Colonic mucosa (tissue), 4 donors: ENCODE data around the gene CCNT2. TPM values are rescaled to one million over a fixed set of nuclear protein-coding genes. Genes with fewer than 3 reads are reported as not detected.

Source experiments
- DNase-seq: peaks from one replicate; pipeline ENCODE4 v3.0.0-alpha.2; 2020
- H3K27ac ChIP-seq: fragments of 200-600 bp; one replicate; pipeline ENCODE4 v1.8.0; 2021
- H3K27me3 ChIP-seq: fragments of 200-600 bp; one replicate; pipeline ENCODE4 v1.8.0; 2021
- H3K36me3 ChIP-seq: fragments of 200-600 bp; one replicate; pipeline ENCODE4 v1.8.0; 2021
- H3K4me1 ChIP-seq: fragments of 200-600 bp; one replicate; pipeline ENCODE4 v1.8.0; 2021; ENCODE audit warnings: mild to moderate bottlenecking
- H3K4me3 ChIP-seq: fragments of 200-600 bp; one replicate; pipeline ENCODE4 v1.8.0; 2021
- H3K9ac ChIP-seq, 2 donors: one replicate each; pipeline ENCODE4 v1.7.0; 2013; ENCODE audit warnings: control low read depth in 2 of 2, low read depth in 2 of 2, low read length in 2 of 2
- H3K9me3 ChIP-seq: fragments of 200-600 bp; one replicate; pipeline ENCODE4 v1.8.0; 2021
- intact Hi-C: fragments of 100-400 bp; cut with DNase I; formaldehyde crosslinking; loops from one replicate; pipeline ENCODE4 v1.14.1; 2022
- total RNA-seq, 2 donors: library from RNA; stranded (reverse); fragmentation: NEBNext Ultra II Directional in 1 of 2; extraction: Animal tissue kit (Norgen Biotek cat#: 25700) in 1 of 2; gene quantifications; one replicate each; pipeline ENCODE4 v1.2.1, GENCODE V29; 2021
- TF ChIP-seq, protein P1 (sequence below): fragments of 200-600 bp; IDR thresholded peaks from one replicate; pipeline ENCODE4 v1.8.0; 2022; ENCODE audit warnings: antibody characterized with exemption, mild to moderate bottlenecking
- donor health status: healthy.
- donor health status: DM: no; HTN: no; CAD: no.
- donor health status: DM: no; HTN: no; CAD: no.

CCNT2 gene
- total RNA-seq, 2 donors from 2014 or later, result 26.3 to 38.7 TPM

DNA sequence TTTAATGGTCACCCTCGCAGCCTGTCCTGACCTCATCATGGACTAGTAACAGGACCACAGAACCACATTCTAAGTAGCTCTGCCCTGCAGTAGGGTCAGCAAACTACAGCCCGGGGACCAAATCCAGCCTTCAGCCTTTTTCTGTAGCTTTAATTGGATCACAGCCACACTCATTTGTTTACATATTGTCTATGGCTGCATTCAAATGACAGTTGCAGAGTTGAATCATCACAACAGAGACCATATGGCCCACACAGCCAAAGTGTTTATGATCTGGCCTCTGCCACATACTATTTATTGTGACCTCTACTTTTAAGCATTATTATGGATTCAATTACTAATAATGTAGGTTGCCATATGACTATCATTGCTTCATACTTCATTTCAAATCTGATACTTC lies 80.9 kb downstream of the CCNT2 start:
- Histone ChIP-seq H3K36me3 (no peaks in the 10 kb centered on the region), H3K27me3 (no peaks in the 10 kb centered on the region), H3K4me1 (no peaks in the 10 kb centered on the region), H3K9ac (no peak overlapping the region), H3K27ac (no peak overlapping the region), H3K9me3 (no peaks in the 10 kb centered on the region), H3K4me3 (no peak overlapping the region)
- intact Hi-C loops, result no loop called here
- no peak for DNase-seq
- TF ChIP-seq, protein P1, sequence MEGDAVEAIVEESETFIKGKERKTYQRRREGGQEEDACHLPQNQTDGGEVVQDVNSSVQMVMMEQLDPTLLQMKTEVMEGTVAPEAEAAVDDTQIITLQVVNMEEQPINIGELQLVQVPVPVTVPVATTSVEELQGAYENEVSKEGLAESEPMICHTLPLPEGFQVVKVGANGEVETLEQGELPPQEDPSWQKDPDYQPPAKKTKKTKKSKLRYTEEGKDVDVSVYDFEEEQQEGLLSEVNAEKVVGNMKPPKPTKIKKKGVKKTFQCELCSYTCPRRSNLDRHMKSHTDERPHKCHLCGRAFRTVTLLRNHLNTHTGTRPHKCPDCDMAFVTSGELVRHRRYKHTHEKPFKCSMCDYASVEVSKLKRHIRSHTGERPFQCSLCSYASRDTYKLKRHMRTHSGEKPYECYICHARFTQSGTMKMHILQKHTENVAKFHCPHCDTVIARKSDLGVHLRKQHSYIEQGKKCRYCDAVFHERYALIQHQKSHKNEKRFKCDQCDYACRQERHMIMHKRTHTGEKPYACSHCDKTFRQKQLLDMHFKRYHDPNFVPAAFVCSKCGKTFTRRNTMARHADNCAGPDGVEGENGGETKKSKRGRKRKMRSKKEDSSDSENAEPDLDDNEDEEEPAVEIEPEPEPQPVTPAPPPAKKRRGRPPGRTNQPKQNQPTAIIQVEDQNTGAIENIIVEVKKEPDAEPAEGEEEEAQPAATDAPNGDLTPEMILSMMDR, result no peak

DNA sequence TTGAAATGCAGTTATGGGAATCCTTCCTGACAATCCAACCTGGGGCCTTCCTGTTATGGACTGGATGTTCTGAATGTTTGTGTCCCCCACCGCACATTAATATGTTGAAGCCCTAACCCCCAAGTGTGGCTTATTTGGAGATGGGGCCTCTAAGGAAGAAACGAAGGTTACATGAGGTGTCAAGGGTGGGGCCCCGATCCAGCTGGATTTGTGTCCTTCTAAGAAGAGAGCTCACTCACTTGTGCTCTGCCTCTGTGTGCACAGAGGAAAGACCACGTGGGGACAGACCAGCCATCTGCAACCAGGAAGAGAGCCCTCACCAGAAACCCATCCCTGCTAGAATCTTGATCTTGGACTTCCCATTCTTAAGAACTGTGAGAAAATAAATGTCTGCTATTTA lies 84.2 kb downstream of the CCNT2 start:
- Histone ChIP-seq H3K27me3 (no peaks in the 10 kb centered on the region), H3K9me3 (no peaks in the 10 kb centered on the region), H3K27ac (no peak overlapping the region), H3K4me1 (no peaks in the 10 kb centered on the region), H3K4me3 (no peak overlapping the region), H3K36me3 (no peaks in the 10 kb centered on the region), H3K9ac (no peak overlapping the region)
- no peak for DNase-seq
- intact Hi-C loops, result loop anchor here (10.0 kb wide), 1 partner anchor 792 kb away; no protein-coding TSS in a partner anchor
- TF ChIP-seq, protein P1, result no peak

DNA sequence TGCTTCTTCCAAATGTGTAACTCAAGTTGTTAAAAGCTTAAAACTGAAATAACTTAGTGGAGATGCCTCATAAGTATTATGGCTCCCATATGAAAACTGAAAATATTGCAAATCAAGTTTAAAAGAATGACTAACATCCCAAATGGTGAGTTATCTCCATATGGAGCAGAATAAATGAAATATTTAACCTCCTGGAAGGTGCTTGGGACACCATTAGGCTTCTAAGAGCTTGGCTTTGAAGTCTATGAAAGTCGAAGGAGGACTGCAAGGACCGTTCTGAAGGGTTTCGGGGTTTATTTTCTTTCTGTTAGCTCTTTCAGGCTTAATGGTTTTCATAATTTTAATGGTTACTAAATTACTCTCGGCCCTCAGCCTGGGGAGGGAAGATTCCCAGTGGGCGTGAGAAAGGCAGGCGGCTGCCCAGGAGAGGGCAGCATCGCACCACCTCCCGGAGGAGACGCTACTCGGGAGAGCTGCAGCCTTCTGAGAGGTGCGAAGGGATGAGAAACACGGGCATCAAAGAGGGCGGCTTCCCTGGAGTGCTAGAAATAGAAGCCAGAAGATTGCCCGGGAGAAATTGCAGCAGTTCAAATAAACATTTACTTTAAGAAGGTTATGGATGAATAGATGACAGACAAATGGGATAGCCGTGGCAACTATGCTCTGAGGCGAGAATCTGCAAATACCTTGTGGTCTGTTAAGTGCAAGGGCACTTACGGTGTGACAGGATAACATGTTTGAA lies 85.6 kb downstream of the CCNT2 start:
- Histone ChIP-seq H3K27ac (no peak overlapping the region), H3K36me3 (no peaks in the 10 kb centered on the region), H3K9ac (no peak overlapping the region), H3K4me3 (no peak overlapping the region), H3K9me3 (no peaks in the 10 kb centered on the region), H3K27me3 (no peaks in the 10 kb centered on the region), H3K4me1 (no peaks in the 10 kb centered on the region)
- DNase-seq, result peak; percentile 73
- TF ChIP-seq, protein P1, result peak; percentile 82
- intact Hi-C loops, result loop anchor here (2.0 to 10.0 kb wide), 2 partner anchors 707 to 791 kb away; no protein-coding TSS in a partner anchor

DNA sequence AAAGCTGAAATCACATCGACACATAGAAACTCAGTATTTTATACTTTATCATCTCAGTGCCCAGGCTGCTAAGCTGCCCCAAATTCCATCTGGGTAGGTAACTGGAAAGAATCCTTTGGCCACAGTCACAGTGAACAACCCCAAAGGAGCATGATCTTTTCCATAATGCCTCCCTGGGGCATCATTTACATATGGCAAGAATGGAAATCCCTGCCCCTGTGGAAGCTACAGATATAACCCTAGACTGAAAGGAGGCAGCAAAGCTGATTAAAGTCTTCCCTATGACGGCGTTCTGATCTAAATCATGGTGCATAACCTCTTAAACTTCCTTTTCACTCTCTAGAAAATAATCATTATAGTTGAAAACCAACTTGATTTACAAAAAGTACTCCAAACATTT lies 87.1 kb downstream of the CCNT2 start:
- Histone ChIP-seq H3K27me3 (no peaks in the 10 kb centered on the region), H3K4me3 (no peak overlapping the region), H3K36me3 (no peaks in the 10 kb centered on the region), H3K27ac (no peak overlapping the region), H3K4me1 (no peaks in the 10 kb centered on the region), H3K9me3 (no peaks in the 10 kb centered on the region), H3K9ac (no peak overlapping the region)
- TF ChIP-seq, protein P1, result no peak
- no peak for DNase-seq
- intact Hi-C loops, result loop anchor here (2.0 to 10.0 kb wide), 2 partner anchors 705 to 789 kb away; no protein-coding TSS in a partner anchor

Other genes with a start within 250 kb of the CCNT2 start
- gene TMEM163, start 199.8 kb upstream of the CCNT2 start, total RNA-seq, result under 1 TPM in 1 of 2 donors, not detected in 1; 0.29 TPM
- gene ACMSD, start 80.2 kb upstream of the CCNT2 start, total RNA-seq, result not detected
- not detected for gene MAP3K19, start 128.6 kb downstream of the CCNT2 start, total RNA-seq
- gene RAB3GAP1, start 133.5 kb downstream of the CCNT2 start, total RNA-seq, result 10 to 100 TPM; 34.3 to 47.9 TPM